ELR (cell line): ENCODE data around the gene PTPRU.
A peak's percentile ranks its signal among the peaks of the same experiment; 100 is the strongest.

Source experiments
- DNase-seq: peaks from one replicate; pipeline ENCODE4 v3.0.0-alpha.2; 2015; ENCODE audit warnings: low read depth

The PTPRU gene

DNA sequence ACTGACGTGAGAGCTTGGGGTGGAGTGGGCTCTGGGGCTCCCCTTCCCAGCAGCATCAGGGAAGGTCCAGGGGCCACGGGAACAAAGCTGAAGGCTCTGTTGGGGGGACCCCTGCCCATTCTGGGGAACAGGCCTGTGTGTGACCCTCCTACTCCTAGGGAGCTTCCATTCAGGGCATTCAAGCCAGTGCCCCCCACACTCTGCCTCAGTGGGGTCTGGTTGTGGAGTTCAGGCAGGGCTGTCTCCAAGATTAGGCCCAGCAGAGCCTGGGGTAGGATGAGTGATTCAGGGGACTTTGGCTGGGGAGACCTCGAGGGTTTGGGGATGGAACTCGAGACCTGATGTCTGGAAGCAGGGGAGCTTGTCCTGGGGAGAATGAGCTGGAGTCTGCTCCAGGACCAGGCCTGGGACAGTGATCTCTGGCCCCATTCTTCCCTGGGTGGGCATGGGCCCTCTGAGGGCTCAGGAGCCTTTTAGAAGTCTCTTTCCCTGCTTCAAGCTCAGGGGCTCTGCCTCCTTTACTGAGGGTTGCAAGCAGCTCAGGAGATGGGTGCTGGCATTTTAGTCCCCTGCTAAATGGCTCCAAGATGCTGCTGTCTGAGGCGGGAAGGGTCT lies 81.7 kb downstream of the PTPRU start:
- DNase-seq, result no peak

DNA sequence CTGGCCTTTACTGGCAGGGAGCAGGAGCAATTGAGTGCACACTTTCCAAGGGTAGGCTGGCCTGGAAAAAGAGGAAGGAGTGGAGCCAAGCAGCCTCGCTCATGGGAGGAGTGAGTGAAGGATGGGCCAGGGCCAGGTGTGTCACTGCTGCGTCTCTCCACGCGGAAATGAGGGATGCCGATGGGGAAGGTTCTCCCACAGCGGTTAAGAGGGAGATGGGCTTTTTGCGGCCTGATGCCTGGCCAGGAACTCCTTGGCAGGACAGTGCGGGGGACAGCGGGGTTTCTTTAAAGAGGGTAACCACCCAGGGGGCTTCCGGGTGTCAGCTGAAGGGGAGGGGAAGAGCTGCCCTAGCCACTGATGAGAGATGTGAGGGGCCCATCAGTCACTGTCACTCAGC lies 82.4 kb downstream of the PTPRU start:
- DNase-seq, result no peak

DNA sequence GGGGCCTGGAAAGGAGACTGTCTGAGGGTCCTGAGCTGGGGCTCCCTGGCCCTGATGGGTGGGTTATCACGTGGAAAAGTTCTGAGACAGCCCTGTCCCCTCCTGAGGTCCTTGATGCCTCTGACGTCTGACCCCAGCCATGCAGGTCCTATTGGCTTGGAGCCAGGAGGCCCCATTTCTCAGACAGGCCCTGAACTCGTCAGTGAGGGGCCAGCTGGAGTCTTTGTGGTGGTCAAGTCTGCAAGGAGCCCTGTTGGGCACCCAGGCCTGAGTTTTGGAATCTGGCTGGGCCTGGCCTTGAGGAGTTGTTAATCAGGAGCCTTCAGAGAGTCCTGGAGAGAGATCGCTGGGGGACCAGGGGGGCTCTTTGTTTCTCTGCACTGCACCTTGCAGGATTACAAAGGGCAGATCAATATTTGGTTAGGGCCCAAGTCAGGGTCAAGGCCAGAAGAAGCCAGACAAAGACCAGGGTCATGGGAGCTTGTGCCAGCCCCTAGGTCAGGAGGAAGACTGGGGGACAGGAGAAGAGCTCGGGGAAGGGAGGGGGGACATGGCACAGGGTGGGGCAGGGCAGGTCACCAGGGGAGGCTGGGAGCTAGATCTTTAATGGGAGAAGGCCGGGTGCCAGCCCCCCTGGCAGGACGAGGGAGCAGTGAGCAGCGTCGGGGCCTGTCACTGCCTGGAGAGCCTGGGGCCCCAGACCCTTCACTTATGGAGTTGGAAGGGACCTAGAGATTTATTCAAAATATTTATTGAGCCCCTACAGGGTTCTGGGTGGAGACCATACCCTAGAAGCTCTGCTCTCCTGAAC lies 83.2 kb downstream of the PTPRU start:
- DNase-seq, result no peak

DNA sequence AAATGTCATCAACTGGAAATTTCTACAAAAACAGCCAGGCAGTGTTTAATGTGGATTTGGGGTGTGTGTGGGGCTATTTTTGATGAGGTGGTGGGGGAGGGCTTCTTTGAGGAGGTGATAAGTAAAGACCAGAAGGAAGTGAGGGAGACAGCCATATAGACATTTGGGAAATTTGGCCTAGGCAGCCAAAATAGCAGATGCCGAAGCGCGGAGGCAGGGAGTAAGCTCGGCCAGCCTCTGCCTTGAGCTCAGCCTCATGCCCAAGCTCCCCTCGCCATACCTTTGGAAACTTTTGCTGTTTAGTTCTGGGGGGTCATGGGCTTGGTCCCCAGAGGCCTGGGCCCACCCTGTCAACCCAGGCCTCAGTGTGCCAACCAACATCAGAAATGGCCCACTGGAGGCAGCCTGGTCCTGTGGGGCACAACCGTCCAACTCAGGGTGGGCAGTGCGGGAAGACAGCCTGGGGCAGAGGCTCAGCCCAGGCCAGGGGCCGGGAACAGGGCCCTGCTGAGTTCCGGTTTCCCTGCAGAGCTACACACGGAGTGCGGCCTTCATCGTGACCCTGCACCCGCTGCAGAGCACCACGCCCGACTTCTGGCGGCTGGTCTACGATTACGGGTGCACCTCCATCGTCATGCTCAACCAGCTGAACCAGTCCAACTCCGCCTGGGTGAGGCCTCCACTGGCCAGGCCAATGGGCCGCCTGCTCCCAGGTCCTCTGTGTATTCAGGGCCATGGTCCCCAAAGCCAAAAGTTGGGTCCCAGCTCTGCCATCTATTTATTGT lies 84.0 kb downstream of the PTPRU start:
- DNase-seq, result no peak

DNA sequence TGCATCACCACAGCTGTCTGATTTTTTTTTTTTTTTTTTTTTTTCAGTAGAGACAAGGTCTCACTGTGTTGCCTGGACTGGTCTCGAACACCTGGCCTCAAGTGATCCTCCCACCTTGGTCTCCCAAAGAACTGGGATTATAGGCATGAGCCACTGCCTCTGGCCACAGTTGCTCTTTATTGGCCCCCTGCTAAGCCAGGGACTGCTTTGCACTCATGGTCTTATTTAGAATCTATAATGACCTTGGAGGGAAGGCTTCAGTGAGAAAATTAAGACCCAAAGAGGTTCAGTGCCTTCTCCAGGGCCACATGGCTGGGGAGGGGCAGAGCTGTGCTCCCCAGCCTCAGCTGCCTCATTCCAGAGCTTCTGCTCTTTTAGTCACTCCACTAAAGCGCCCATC lies 84.9 kb downstream of the PTPRU start:
- no peak for DNase-seq

DNA sequence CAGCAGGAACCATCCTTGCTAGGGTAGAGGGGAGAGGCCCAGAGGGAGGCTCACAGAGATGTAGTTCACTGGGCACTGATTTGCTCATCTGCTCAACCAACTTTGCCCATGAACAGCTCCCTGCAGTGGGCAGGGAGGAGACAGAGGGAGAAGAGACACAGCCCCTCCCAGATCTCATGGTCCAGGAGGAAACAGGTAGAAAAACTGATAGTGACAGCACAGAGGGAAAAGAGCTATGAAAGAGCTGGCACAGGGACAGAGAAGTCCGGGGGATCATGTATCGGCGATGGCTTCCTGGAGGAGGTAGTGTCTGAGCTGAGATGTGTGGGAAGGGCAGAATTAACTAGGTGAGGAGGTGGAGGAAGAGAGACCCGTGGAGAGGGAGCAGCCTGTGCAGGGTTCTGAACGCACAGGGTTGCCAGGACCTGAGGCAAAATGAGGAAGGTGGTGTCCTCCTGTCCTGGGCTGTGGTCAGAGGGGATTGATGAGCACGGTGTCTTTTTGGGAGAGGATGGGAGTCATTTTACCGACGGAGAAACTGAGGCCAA lies 85.9 kb downstream of the PTPRU start:
- DNase-seq, result no peak

DNA sequence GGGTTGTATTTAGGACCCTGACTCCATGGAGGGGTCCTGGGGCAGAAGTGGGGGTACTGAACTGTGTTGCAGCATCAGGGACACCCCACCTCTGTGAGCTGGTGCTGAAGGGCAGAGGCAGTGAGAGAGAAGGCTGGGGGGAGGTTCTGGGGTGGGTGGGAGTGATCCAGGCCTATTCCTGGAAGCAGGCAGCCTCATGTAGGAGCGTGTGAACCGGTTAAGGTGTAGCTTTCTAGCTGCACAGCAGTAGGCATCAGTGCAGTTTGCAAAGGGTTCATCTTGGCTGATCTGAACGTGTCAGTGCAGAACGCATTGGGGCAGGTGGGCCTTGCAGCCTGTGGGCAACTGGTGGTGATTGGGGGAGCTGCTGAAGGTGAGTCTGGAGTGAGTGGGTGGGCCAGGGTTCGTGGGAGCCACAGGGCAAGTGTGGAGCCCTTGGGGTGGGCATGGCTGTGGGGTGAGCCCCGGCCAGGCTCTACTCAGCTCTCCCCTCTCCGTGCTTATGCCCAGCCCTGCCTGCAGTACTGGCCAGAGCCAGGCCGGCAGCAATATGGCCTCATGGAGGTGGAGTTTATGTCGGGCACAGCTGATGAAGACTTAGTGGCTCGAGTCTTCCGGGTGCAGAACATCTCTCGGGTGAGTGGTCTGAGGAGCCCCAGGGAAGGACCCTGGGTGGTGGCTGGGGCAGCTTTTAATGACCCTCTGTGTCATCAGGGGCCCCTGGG lies 86.7 kb downstream of the PTPRU start:
- DNase-seq, result no peak

DNA sequence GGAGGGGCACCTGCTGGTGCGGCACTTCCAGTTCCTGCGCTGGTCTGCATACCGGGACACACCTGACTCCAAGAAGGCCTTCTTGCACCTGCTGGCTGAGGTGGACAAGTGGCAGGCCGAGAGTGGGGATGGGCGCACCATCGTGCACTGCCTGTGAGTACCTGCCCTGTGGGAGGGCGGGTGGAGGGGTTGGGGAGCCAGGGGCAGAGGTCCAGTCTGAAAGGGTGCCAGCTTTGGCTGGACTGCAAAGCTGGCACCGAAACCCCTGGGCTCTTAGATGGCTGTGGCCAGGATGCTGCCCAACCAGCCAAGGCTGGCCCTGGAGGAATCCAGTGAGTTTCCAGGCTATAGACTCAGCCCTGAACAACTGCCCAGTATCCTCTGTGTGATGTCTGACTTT lies 87.3 kb downstream of the PTPRU start:
- DNase-seq, result no peak

DNA sequence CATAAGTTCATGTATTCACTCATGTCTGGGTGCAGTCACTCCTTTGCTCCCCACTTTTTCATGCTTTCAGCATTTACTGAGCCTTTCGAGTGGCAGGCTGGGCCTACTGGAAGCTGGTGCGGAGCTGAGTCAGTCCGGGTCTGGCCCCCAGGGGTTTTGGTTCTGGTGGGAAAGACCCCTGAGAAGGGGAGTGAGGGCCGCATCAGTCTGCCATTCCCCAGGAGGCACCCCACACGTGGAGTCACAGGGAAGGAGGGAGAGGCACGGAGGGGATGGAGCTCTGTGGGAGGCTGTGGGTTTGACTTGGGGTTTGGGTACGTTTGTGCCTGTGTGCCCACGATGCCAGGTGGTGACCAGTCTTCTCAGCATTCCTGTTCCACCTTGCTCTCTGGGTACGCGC lies 87.9 kb downstream of the PTPRU start:
- DNase-seq, result no peak

DNA sequence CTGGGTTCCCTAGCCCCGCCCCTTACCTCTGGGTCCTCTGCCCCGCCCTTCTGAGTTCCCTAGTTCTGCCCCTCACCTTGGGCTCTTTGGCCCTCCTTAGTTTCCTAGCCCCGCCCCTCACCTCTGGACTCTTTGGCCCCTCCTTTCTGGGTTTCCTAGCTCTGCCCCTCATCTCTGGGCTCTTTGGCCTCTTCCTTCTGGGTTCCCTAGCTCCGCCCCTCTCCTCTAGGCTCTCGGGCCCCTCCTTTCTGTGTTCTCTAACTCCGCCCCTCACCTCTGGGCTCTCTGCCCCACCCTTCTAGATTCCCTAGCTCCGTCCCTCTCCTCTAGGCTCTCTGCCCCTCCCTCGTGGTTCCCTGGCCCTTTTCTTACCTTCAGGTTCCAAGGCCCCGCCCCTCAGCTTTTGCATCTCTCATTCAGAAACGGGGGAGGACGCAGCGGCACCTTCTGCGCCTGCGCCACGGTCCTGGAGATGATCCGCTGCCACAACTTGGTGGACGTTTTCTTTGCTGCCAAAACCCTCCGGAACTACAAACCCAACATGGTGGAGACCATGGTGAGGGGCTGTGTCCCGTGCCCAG lies 88.5 kb downstream of the PTPRU start:
- DNase-seq, result peak; percentile 12

DNA sequence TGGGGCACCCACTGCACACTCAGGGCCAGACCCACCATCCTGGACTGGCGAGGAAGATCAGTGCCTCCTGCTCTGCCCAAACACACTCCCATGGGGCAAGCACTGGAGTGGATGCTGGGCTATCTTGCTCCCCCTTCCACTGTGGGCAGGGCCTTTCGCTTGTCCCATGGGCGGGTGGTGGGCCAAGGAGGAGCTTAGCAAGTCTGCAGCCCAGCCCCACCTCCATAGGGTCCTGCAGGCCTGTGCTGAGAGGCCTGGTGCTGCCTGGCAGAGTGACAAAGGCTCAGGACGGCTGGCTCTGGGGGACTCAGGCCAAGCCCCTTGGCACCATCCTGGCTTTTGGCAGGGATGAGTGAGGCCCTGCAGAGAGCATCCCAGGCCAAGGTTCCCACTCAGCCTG lies 89.4 kb downstream of the PTPRU start:
- no peak for DNase-seq

DNA sequence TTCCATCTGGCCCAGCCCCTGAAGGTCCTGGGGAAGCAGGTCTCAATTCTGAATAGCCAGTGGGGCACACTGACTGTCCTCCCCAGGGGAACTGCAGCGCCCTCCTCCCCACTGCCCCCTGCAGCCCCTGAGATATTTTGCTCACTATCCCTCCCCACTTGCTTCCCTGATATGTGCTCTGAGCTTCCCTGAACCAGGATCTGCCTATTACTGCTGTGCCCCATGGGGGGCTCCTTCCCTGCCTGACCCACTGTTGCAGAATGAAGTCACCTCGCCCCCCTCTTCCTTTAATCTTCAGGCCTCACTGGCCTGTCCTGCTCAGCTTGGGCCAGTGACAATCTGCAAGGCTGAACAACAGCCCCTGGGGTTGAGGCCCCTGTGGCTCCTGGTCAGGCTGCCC lies 89.8 kb downstream of the PTPRU start:
- no peak for DNase-seq

DNA sequence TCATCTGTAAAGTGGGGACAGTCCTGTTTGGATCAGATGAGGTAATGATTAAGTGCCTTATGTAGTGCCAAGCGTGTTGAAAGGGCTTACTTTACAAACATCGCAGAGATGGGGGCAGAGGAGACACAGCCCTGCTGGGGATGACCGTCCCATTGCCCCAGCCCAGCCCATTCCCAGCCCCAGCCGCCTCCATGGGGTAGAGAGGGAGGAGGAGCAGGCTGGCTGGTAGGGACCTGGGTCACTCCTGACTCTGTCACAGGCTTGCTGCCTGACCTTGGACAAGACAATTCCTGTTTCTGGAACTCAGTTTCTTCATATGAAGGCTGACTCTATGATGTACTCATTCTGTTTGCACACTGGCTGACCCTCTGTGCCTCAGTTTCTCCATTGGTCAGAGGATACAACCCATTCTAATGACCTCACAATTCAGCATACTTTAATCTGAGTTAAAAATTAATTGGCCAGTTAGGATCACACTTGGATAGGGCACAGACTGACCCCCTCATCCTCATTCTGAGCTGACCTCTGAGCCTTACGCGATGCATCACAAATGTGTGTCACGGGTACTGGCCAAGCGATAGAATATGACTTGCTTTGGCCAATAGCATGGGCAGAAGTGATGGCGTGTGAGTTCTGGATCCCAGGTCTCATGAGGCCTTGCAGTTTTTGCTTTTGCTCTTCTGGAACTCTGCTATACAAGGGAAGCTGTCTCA lies 91.1 kb downstream of the PTPRU start:
- no peak for DNase-seq

DNA sequence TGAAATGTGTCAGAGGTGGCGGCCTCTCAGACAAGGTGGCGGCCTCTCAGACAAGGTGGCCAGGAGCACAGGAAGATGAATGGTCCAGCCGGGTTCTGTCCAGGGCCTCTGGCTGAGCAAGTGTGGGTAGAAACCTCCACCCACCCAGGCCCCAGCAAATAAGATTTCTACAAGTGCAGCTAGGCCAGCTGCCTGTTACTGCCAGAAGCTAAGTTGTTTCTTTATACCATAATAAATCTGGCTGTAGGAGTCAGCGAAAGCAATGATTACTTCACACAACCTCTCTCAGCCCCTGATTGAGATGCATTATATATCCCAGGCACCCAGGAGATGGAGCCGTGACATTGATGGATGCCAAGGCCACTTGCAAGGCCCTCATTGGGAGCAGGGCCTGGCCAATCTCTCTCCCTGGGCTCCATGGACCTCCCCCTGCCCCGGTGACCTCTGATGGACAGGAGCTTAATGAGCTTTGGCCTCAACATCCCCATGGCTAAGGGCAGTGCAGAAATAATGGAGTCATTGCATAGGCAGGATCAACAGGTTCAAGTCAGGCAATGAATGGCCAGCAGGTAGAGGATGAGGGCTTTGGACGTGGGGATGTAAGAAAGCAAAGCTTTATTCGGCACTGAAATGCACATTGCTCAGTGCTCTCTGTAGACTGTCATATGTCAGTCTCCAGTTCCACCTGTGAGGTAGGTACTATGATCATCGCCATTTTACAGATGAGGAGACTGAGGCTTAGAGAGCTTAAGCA lies 92.9 kb downstream of the PTPRU start:
- no peak for DNase-seq

DNA sequence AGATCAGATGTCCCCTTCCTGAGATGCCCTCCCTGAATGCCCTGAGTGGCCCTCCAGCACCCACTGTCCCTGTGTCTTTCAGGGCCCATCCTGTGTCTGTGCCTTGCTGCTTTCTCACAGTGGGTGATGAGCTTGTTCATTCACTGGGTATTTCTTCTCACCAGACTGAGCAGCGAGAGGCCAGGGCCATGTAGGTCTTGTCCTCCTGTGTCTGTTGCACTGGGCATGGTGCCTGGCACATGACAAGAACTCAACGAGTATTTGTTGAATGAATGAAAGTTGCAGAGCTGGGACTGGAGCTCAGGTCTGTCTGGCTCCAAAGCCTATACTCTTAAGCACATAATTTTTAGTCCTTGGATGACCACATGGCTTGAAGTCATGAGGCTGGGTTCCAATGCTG lies 93.8 kb downstream of the PTPRU start:
- no peak for DNase-seq

DNA sequence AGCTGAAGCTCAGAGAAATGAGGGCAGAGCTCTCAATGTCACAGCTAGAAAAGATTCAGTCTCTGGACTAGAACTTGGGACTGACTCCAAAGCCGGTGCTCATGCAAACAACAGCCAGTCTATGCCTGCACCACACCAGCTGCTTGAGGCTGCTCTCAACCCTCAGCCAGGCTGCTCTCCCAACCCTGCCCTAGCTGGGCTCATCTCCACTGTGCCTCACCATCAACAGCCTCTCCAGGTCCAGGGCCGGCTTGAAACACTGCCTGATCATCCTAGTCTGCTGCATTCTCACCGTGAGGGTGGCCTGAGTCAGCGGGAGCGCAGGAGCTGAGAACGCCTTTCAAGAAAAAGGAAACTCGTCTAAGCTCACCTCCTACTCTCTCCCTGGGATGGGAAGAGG lies 94.5 kb downstream of the PTPRU start:
- no peak for DNase-seq

DNA sequence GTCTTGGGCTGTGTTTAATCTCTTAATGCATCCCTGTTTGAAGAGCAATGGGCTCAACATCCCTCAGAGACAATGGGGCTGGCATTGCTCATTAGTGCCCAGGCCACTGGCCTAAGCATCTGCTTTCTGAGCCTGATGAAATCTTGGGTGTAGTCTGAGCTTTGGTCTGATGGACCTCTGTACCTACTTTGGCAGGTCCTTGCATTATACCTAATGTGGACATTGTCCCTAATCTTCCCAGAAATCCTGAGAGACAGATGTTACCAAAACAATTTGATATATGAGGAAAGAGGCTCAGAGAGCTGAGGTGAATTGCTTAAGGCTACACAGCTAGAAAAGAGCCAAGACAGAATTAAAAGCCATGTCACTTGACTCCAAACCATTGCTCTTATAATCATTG lies 95.0 kb downstream of the PTPRU start:
- no peak for DNase-seq

DNA sequence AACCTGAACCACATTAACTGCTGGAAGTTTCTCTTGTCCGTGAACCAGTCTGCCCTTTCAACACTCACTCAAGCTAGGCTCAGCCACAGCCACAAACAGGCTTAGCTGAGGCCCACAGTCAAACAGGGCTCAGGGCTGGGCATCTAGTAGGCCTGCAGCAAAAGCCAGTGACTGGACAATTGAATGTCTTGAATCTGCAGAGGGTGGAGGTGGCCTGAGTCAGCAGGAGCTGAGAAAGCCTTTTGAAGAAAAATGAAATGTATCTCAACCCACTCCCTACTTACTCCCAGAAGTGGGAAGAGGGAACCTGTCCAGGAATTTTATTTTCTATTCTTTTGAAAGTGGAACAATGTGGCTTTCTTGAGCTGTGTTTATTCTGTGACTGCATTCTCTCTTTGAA lies 95.4 kb downstream of the PTPRU start:
- no peak for DNase-seq

DNA sequence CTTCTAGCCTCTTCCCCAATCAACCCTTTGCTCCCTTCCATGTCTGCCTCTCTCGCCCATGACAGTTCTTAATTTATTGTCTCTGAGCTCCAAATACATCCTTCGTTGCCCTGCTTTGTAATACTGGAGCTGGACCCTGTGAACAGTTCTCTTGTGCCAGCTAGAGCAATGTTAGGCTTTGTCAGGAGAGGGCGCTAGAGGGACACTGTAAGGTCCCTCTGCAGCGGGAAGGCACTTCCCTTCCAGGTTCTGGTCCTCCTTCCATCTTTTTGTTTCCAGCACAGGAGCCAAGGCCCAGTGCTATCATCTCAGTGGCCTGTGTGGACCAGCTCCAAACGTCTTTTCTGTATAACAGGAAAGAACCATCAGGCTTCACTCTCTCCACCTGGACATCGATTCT lies 95.9 kb downstream of the PTPRU start:
- peak; percentile 56 for DNase-seq

DNA sequence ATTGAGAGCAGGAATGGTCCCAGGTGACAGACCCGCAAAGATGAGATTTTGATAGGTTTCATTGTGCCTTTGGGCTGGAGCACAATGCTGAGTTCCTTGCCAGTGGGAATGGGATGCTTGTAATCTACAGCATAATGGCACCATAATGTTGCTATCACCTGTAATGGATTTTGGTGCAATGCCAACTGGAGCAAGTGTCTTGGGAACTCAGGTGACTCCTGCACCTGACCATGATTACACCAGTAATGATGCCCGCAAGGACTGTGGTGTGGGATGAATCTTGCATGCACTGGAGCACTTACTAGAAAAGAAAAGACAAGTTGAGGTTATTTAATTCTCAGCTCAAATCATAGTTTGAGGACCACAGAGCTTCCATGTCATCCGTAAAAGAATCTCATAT lies 96.7 kb downstream of the PTPRU start:
- DNase-seq, result no peak
